ENCODE measurements around the gene DGKI. TPM values are rescaled to one million over a fixed set of nuclear protein-coding genes. Genes with fewer than 3 reads are reported as not detected.

DGKI gene
- total RNA-seq, 3 donors from 2014 or later = 0.36 to 1.4 (median 0.46) TPM

DNA sequence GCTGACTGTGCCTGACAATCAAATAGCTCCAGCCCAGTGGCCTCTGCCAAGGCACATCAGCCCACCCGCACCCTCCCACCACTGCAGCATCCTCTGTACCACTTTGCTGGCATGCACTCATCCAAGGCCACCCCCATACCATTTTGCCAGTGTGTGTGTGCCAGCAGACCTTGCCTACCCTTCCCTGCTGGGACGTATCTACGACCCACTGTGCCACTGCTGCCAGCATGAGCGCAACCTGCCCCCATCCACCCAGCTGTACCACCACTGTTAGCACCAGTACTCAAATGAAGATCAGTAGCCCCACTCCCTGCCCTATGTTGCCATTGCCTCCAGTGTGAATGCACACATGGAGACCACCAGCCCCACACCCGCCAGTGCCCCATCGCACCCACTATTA is 353.9 kb downstream of the DGKI start:
- Histone ChIP-seq H3K4me1 (ENCODE audit: low read depth) (no peaks in the 10 kb centered on the region), H3K36me3 (ENCODE audit: low read depth) (no peaks in the 10 kb centered on the region), H3K4me3 (no peak overlapping the region), H3K9me3 (peaks cover 5% of the 10 kb centered on the region)
- intact Hi-C loops (cut with DNase I, micrococcal nuclease) = no loop called here
- TF ChIP-seq, protein P1, sequence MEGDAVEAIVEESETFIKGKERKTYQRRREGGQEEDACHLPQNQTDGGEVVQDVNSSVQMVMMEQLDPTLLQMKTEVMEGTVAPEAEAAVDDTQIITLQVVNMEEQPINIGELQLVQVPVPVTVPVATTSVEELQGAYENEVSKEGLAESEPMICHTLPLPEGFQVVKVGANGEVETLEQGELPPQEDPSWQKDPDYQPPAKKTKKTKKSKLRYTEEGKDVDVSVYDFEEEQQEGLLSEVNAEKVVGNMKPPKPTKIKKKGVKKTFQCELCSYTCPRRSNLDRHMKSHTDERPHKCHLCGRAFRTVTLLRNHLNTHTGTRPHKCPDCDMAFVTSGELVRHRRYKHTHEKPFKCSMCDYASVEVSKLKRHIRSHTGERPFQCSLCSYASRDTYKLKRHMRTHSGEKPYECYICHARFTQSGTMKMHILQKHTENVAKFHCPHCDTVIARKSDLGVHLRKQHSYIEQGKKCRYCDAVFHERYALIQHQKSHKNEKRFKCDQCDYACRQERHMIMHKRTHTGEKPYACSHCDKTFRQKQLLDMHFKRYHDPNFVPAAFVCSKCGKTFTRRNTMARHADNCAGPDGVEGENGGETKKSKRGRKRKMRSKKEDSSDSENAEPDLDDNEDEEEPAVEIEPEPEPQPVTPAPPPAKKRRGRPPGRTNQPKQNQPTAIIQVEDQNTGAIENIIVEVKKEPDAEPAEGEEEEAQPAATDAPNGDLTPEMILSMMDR (IDR thresholded peaks at IDR 0.05) = no peak
- DNase-seq = no peak
- ATAC-seq = no peak

DNA sequence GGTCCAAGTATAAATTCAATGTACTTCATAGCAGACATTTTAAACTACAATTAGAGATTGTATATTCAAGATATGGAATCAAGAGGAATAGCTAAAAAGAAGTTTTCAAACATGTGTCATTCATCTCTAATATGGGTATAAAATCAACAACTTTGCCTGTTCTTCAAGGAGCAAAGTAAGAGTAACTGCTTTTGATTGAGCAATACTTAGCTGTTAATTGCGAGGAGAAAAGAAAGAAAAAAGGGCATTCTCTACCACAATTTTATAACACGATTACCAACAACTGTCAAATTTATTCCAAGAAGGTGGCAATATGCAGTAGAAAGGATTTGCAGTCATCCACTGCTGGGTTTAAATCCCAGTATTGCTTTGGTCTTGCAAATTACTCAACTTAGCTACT is 356.9 kb downstream of the DGKI start:
- DNase-seq = no peak
- H3K4me3 ChIP-seq = no peak overlapping the region
- TF ChIP-seq, protein P1 (IDR thresholded peaks at IDR 0.05) = no peak

DNA sequence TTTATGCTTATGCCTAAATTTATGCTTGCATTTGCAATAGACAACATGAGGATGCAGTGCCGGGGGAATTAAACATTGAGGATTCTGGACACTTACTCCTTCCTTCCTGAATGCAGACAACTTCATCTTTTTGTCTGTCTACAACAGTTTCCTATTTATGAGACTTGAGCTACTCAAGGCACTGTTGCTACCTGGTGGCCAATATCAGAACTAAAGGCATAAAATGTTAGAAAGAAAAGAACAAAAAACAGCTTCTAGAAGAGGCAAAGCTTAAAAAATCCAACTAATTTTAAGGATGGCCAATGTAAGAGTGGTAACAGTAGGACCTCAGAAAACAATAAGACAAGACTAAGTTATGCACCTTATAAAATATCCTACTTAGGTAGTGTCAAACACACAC is 358.7 kb downstream of the DGKI start:
- Histone ChIP-seq H3K36me3 (ENCODE audit: low read depth) (no peaks in the 10 kb centered on the region), H3K4me1 (ENCODE audit: low read depth) (no peaks in the 10 kb centered on the region), H3K4me3 (no peak overlapping the region), H3K9me3 (no peaks in the 10 kb centered on the region)
- intact Hi-C loops (cut with DNase I, micrococcal nuclease) = no loop called here
- no peak for ATAC-seq
- DNase-seq = no peak
- TF ChIP-seq, protein P1 (IDR thresholded peaks at IDR 0.05) = no peak

More for the DNA sequence above, 356.9 kb downstream of the DGKI start:
- no peaks in the 10 kb centered on the region for H3K4me1 ChIP-seq (ENCODE audit: low read depth)
- H3K36me3 ChIP-seq (ENCODE audit: low read depth) = no peaks in the 10 kb centered on the region
- ATAC-seq = no peak
- intact Hi-C loops (cut with DNase I, micrococcal nuclease) = no loop called here
- H3K9me3 ChIP-seq = no peaks in the 10 kb centered on the region

DNA sequence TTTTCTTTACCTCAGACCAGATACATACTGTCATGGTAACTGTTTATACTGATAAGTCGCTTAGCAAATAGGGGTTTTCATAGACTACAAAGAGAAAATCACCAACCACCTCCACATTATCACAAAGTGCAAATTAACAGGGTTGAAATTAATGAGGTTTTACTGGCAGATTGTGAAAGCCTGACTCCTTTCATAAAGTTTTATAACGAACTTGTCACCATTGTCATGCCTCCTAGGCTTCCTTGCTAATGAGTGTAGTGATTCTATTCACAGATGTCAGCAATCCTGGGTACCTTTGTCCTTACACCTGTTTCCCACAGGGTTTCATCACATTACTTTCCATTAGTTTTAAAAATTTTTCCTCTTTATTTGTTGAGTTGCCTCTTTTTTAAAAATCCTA is 361.0 kb downstream of the DGKI start:
- H3K9me3 ChIP-seq = no peaks in the 10 kb centered on the region
- DNase-seq (no peak), ATAC-seq (no peak)
- TF ChIP-seq, protein P1 (IDR thresholded peaks at IDR 0.05) = no peak
- H3K4me3 ChIP-seq = no peak overlapping the region
- H3K36me3 ChIP-seq (ENCODE audit: low read depth) = no peaks in the 10 kb centered on the region
- intact Hi-C loops (cut with DNase I, micrococcal nuclease) = no loop called here
- H3K4me1 ChIP-seq (ENCODE audit: low read depth) = no peaks in the 10 kb centered on the region

DNA sequence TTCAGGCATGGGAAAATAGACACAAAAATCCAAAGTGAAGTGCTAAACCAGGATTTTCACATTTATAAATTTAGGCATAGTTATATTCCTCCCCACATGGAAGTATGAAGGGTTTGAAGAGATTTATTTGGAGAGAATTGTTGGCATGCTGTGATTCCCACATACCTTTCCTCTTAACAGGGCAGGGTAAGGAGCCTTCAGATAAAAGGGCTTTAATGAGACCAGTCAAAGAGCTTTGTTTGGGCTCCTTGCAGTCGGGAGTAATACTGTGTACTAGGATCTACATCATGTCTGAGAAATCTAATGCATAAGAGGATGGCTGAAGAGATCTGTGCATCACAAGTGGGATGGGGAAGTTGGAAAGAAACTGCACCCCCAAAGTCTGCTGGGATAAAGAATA is 362.4 kb downstream of the DGKI start:
- Histone ChIP-seq H3K36me3 (ENCODE audit: low read depth) (no peaks in the 10 kb centered on the region), H3K4me1 (ENCODE audit: low read depth) (no peaks in the 10 kb centered on the region), H3K9me3 (no peaks in the 10 kb centered on the region), H3K4me3 (no peak overlapping the region)
- intact Hi-C loops (cut with DNase I, micrococcal nuclease) = no loop called here
- TF ChIP-seq, protein P1 (IDR thresholded peaks at IDR 0.05) = no peak
- DNase-seq (no peak), ATAC-seq (no peak)

DNA sequence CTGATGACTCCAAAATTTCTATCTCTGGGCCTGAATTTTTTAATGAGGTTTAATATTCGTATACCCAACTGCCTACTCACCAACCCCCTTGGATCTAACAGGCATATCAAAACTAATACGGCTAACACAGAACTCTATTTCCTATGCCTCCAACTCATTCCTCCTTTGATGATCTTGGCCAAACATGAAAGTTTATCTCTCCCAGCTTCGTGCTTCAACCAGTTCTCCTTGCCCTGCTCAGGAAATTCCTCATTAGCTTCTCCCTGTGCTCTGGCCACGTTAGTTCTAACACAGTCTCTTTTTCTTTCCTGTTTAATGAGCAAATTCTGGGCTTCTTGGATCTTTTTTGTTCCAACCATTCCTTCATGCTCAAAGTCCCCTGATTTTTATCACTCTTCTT is 364.3 kb downstream of the DGKI start:
- TF ChIP-seq, protein P1 (IDR thresholded peaks at IDR 0.05) = no peak
- Histone ChIP-seq H3K36me3 (ENCODE audit: low read depth) (no peaks in the 10 kb centered on the region), H3K9me3 (no peaks in the 10 kb centered on the region), H3K4me1 (ENCODE audit: low read depth) (no peaks in the 10 kb centered on the region), H3K4me3 (no peak overlapping the region)
- no peak for ATAC-seq
- intact Hi-C loops (cut with DNase I, micrococcal nuclease) = no loop called here
- no peak for DNase-seq
